K562 (cell line): Measurements from ENCODE around the gene PTPRZ1. TPM values are rescaled to one million over a fixed set of nuclear protein-coding genes. Genes with fewer than 3 reads are reported as not detected.

Source experiments
- ATAC-seq: fragments of 200-7000 bp; cut with Tn5 transposase; 3 replicates; pipeline ENCODE4 v1.9.1; 2020; ENCODE audit warnings: moderate library complexity
- BruUV-seq: library from RNA; stranded (reverse); fragments of 400-500 nt; replicated peaks from 2 replicates; lab custom pipeline; 2021; lab: Mats Ljungman, UMichigan
- CTCF ChIA-PET: fragments of 300-600 bp; formaldehyde crosslinking; extraction: SDS; loops from one replicate; lab custom pipeline; 2021; ENCODE audit warnings: low intra/inter-chr PET ratio; lab: Yijun Ruan, JAX
- POLR2A ChIA-PET: fragments of 300-600, 350-650 bp; sonication (Branson Sonifier 250); formaldehyde crosslinking; extraction: SDS; loops from one replicate; lab custom pipeline; 2021; ENCODE audit warnings: antibody characterized with exemption, inconsistent platforms; lab: Yijun Ruan, JAX
- DNase-seq, 4 experiments: peaks; one replicate each; pipeline versions ENCODE4 v3.0.0 to v3.0.0-alpha.2; 2011 to 2018; ENCODE audit warnings: low spot score in 3 of 4, mixed read lengths in 3 of 4; ENCODE audit errors: extremely low read depth in 1 of 4
- FAIRE-seq: peaks from 2 replicates; lab custom pipeline; 2011; peaks lifted over from hg19 to GRCh38; lab: Jason Lieb, UNC
- H2AFZ ChIP-seq: 2 replicates; pipeline ENCODE4 v1.6.0; 2011; ENCODE audit warnings: low read depth, low read length, control low read depth, inconsistent platforms
- H3K27ac ChIP-seq: fragments of 200-600 bp; 3 replicates; pipeline ENCODE4 v1.8.0; 2011; ENCODE audit warnings: low read depth, mild to moderate bottlenecking, control low read depth, inconsistent platforms, low read length, moderate library complexity, mixed read lengths; ENCODE audit errors: extremely low read depth
- H3K27me3 ChIP-seq, 2 experiments: fragments of 300-600 bp in 1 of 2; 2 replicates in 1 of 2; 3 replicates in 1 of 2; pipeline versions ENCODE4 v1.6.0 to v1.8.0; 2011; ENCODE audit warnings: inconsistent platforms in 2 of 2, low read length in 2 of 2, mild to moderate bottlenecking in 1 of 2, mixed read lengths in 1 of 2, moderate library complexity in 1 of 2; ENCODE audit not compliant: control insufficient read depth in 2 of 2, insufficient read depth in 2 of 2
- H3K36me3 ChIP-seq: fragments of 300-600 bp; 3 replicates; pipeline ENCODE4 v1.8.0; 2011; ENCODE audit warnings: mild to moderate bottlenecking, low read length, inconsistent platforms; ENCODE audit not compliant: control insufficient read depth, insufficient read depth
- H3K4me1 ChIP-seq, 2 experiments: fragments of 200-600 bp in 1 of 2; replicated peaks in 1 of 2; 2 replicates in 1 of 2; 3 replicates in 1 of 2; pipeline versions ENCODE4 v1.5.1 to v1.8.0; 2011; ENCODE audit warnings: inconsistent platforms in 2 of 2, low read length in 2 of 2, mild to moderate bottlenecking in 1 of 2, mixed read lengths in 1 of 2, moderate library complexity in 1 of 2; ENCODE audit not compliant: control insufficient read depth in 2 of 2, insufficient read depth in 2 of 2
- H3K4me2 ChIP-seq: 2 replicates; pipeline ENCODE4 v1.6.1; 2011; ENCODE audit warnings: low read length, control low read depth, inconsistent platforms, mixed read lengths; ENCODE audit not compliant: insufficient read depth
- H3K4me3 ChIP-seq: fragments of 200-600 bp; sonication (generic), shearing (Covaris generic); 2 replicates; pipeline ENCODE4 v1.5.1; 2016; ENCODE audit warnings: control low read depth, inconsistent platforms
- H3K79me2 ChIP-seq: fragments of 200-600 bp; 3 replicates; pipeline ENCODE4 v1.8.0; 2011; ENCODE audit warnings: low read length, inconsistent platforms; ENCODE audit not compliant: control insufficient read depth, insufficient read depth
- H3K9ac ChIP-seq, 2 experiments: 2 replicates each; pipeline versions ENCODE4 v1.6.0 to v1.6.1; 2011; ENCODE audit warnings: low read depth in 2 of 2, low read length in 2 of 2, control low read depth in 1 of 2, inconsistent platforms in 1 of 2, mild to moderate bottlenecking in 1 of 2, mixed read lengths in 1 of 2; ENCODE audit not compliant: insufficient read depth in 1 of 2
- H3K9me1 ChIP-seq: one replicate; pipeline ENCODE4 v1.6.0; 2011; ENCODE audit warnings: inconsistent platforms, mild to moderate bottlenecking, low read length, moderate library complexity; ENCODE audit not compliant: control insufficient read depth, insufficient read depth
- H3K9me3 ChIP-seq: replicated peaks from 2 replicates; pipeline ENCODE4 v1.5.1; 2011; ENCODE audit warnings: low read depth, low read length, inconsistent platforms; ENCODE audit not compliant: control insufficient read depth, insufficient read depth
- H4K20me1 ChIP-seq: replicated peaks from 2 replicates; pipeline ENCODE4 v1.6.1; 2011; ENCODE audit warnings: low read length, inconsistent platforms, mixed read lengths; ENCODE audit not compliant: control insufficient read depth, insufficient read depth
- BACH1 ChIP-seq: fragments of 200-800 bp; sonication (Bioruptor generic); IDR thresholded peaks from 2 replicates; pipeline ENCODE4 v1.6.1; 2016; ENCODE audit warnings: missing genetic modification characterization, missing compliant biosample characterization
- CBFA2T3 ChIP-seq: fragments of 450-650 bp; IDR thresholded peaks from 2 replicates; pipeline ENCODE4 v1.6.1; 2017
- COPS2 ChIP-seq: fragments of 450-650 bp; conservative IDR thresholded peaks from 2 replicates; pipeline ENCODE4 v1.6.1; 2016; ENCODE audit warnings: mild to moderate bottlenecking, moderate library complexity
- ETV5 ChIP-seq: sonication (generic); formaldehyde crosslinking; IDR thresholded peaks from 2 replicates; pipeline ENCODE4 v1.4.0; 2020; ENCODE audit warnings: low read depth, mild to moderate bottlenecking, missing genetic modification reagents
- GATA2 ChIP-seq: sonication (generic); formaldehyde crosslinking; IDR thresholded peaks from 2 replicates; pipeline ENCODE4 v1.4.0; 2020; ENCODE audit warnings: mild to moderate bottlenecking, missing genetic modification reagents
- KDM2B ChIP-seq: fragments of 250-450 bp; sonication (Bioruptor Pico); IDR thresholded peaks from 2 replicates; pipeline ENCODE4 v1.8.0; 2021; ENCODE audit warnings: mild to moderate bottlenecking, moderate library complexity
- KDM5B ChIP-seq: fragments of 200-600 bp; sonication (generic); IDR thresholded peaks from 2 replicates; pipeline ENCODE4 v1.6.1; 2012; ENCODE audit warnings: low read depth, mild to moderate bottlenecking, moderate library complexity, low read length, control low read depth, inconsistent platforms; ENCODE audit not compliant: insufficient replicate concordance
- MTF1 ChIP-seq: fragments of 250-450 bp; sonication (Bioruptor Pico); IDR thresholded peaks from 2 replicates; pipeline ENCODE4 v1.9.0; 2021; ENCODE audit warnings: moderate library complexity, mild to moderate bottlenecking, inconsistent platforms, borderline replicate concordance
- NBN ChIP-seq: fragments of 450-650 bp; IDR thresholded peaks from 2 replicates; pipeline ENCODE4 v1.6.1; 2016; ENCODE audit warnings: low read depth, mild to moderate bottlenecking
- RFX5 ChIP-seq: IDR thresholded peaks from 2 replicates; pipeline ENCODE4 v1.6.1; 2011; ENCODE audit warnings: low read depth, mild to moderate bottlenecking, improper control_type of control experiment, low read length
- RFX7 ChIP-seq: fragments of 250-450 bp; sonication (Bioruptor Pico); IDR thresholded peaks from 2 replicates; pipeline ENCODE4 v1.5.1; 2021; ENCODE audit warnings: mild to moderate bottlenecking
- THRAP3 ChIP-seq: fragments of 450-650 bp; IDR thresholded peaks from 2 replicates; pipeline ENCODE4 v1.6.1; 2016; ENCODE audit warnings: mild to moderate bottlenecking, inconsistent platforms, borderline replicate concordance
- TOE1 ChIP-seq, 2 experiments: fragments of 450-650 bp in 1 of 2; sonication (generic) in 1 of 2; formaldehyde crosslinking in 1 of 2; IDR thresholded peaks; 2 replicates each; pipeline versions ENCODE4 v1.7.1 to v1.8.0; 2016 to 2022; ENCODE audit warnings: borderline replicate concordance in 2 of 2, mild to moderate bottlenecking in 2 of 2, antibody characterized with exemption in 1 of 2, inconsistent platforms in 1 of 2, low read depth in 1 of 2, missing genetic modification reagents in 1 of 2, moderate library complexity in 1 of 2
- in situ Hi-C: fragments of 300-500 bp; cut with MboI; formaldehyde crosslinking; loops from 4 replicates; pipeline ENCODE4 v1.15.0; 2018; ENCODE audit warnings: inconsistent platforms, mixed read lengths
- intact Hi-C: fragments of 100-400 bp; cut with micrococcal nuclease; formaldehyde crosslinking; loops from 2 replicates; pipeline ENCODE4 v1.14.2; 2022
- polyA plus RNA-seq, 8 experiments: library from polyadenylated mRNA; depleted of rRNA in 4 of 8; stranded (reverse) in 5 of 8; unstranded in 3 of 8; fragments of >200 nt; fragmentation: Nextera tagmentation in 2 of 8; fragmentation: Illumina TruSeq in 1 of 8; extraction: Ambion mirVana in 2 of 8; extraction: Trizol in 1 of 8; gene quantifications; 2 replicates each; pipeline versions ENCODE4 v1.2.1 to v1.2.3, GENCODE V29; 2011 to 2014; ENCODE audit warnings: inconsistent platforms in 1 of 8, missing spikeins in 1 of 8
- total RNA-seq, 7 experiments: library from RNA; depleted of rRNA in 6 of 7; stranded (reverse); fragments of >200 nt in 6 of 7; fragmentation: Illumina TruSeq in 2 of 7; extraction: Trizol in 2 of 7; gene quantifications; 2 replicates each; pipeline versions ENCODE4 v1.2.1 to v1.2.3, GENCODE V29; 2011 to 2021; ENCODE audit warnings: low replicate concordance in 1 of 7
- TF ChIP-seq, protein P1 (sequence below): fragments of 450-650 bp; IDR thresholded peaks from 2 replicates; pipeline ENCODE4 v1.6.1; 2016; ENCODE audit warnings: mild to moderate bottlenecking

PTPRZ1 gene
- total and polyA plus RNA-seq, 9 of the 15 experiments (the other 6 are each of a cell fraction or from before 2014, with no cell fraction given) = 0.04 TPM; not detected in 7

DNA sequence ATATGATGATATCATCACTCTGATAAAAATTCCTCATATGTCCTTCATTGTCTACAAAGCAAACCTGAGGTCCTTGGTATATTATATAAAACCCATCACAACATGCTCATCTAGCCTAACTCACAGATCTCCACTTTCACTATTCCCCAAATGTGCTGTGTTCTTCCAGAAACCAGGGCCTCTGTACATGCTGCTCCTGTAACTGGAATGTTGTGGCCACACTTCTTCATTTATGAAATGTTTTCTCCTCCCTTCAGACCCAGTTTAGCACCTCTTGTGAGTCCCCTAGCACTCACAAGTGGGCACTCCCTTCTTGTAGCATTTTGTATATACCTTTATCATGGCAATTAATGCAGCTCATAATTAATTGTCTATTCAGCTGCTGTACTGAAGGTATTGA, 209.2 kb downstream of the PTPRZ1 start:
- TF ChIP-seq GATA2 (no peak), TOE1 (IDR thresholded peaks at IDR 0.05; ENCODE audit: borderline replicate concordance) (no peak), TOE1 (CRISPR knock-in tag; IDR thresholded peaks at IDR 0.05; ENCODE audit: borderline replicate concordance, low read depth) (no peak), THRAP3 (no peak), COPS2 (no peak), RFX7 (CRISPR knock-in tag) (no peak), NBN (no peak), KDM5B (no peak), RFX5 (no peak), ETV5 (no peak), MTF1 (CRISPR knock-in tag) (no peak), CBFA2T3 (no peak), BACH1 (tag) (no peak), KDM2B (no peak)
- TF ChIP-seq, protein P1, sequence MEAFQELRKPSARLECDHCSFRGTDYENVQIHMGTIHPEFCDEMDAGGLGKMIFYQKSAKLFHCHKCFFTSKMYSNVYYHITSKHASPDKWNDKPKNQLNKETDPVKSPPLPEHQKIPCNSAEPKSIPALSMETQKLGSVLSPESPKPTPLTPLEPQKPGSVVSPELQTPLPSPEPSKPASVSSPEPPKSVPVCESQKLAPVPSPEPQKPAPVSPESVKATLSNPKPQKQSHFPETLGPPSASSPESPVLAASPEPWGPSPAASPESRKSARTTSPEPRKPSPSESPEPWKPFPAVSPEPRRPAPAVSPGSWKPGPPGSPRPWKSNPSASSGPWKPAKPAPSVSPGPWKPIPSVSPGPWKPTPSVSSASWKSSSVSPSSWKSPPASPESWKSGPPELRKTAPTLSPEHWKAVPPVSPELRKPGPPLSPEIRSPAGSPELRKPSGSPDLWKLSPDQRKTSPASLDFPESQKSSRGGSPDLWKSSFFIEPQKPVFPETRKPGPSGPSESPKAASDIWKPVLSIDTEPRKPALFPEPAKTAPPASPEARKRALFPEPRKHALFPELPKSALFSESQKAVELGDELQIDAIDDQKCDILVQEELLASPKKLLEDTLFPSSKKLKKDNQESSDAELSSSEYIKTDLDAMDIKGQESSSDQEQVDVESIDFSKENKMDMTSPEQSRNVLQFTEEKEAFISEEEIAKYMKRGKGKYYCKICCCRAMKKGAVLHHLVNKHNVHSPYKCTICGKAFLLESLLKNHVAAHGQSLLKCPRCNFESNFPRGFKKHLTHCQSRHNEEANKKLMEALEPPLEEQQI = no peak
- Histone ChIP-seq H3K4me2 (no peak overlapping the region), H2AFZ (no peak overlapping the region), H3K27ac (no peak overlapping the region), H3K9me1 (no peaks in the 10 kb centered on the region), H3K4me3 (no peak overlapping the region), H3K79me2 (no peaks in the 10 kb centered on the region), H3K36me3 (no peaks in the 10 kb centered on the region), H3K9ac (no peak overlapping the region), H3K27me3 (no peaks in the 10 kb centered on the region), H3K4me1 (no peaks in the 10 kb centered on the region), H3K9me3 (no peaks in the 10 kb centered on the region; the same call in 1 of the 2 replicates), H4K20me1 (no peaks in the 10 kb centered on the region)
- no TSS peak for BruUV-seq
- DNase-seq (no peak), ATAC-seq (no peak), FAIRE-seq (no peak)
- POLR2A ChIA-PET = no interaction called here
- in situ Hi-C loops = no loop called here
- CTCF ChIA-PET = no interaction called here
- intact Hi-C loops = no loop called here
